Neutrophil (primary cell): ENCODE data around the gene OR6K2.

Source experiments
- H3K27ac ChIP-seq: fragments of 200-600 bp; sonication (generic); 2 replicates; pipeline ENCODE4 v1.5.1; 2016; ENCODE audit warnings: mild to moderate bottlenecking, moderate library complexity
- H3K27me3 ChIP-seq: fragments of 200-600 bp; sonication (generic); 2 replicates; pipeline ENCODE4 v1.6.0; 2016; ENCODE audit warnings: mild to moderate bottlenecking
- H3K36me3 ChIP-seq: fragments of 200-600 bp; sonication (generic); 2 replicates; pipeline ENCODE4 v1.5.1; 2017
- H3K4me1 ChIP-seq, 2 experiments: fragments of 200-600 bp in 1 of 2; sonication (generic) in 1 of 2; 1 replicate in 1 of 2; 2 replicates in 1 of 2; pipeline versions ENCODE4 v1.5.1 to v1.6.1; 2013 to 2016; ENCODE audit warnings: low read depth in 1 of 2, low read length in 1 of 2, mild to moderate bottlenecking in 1 of 2, moderate library complexity in 1 of 2; ENCODE audit not compliant: control insufficient read depth in 1 of 2, insufficient read depth in 1 of 2
- H3K4me3 ChIP-seq, 2 experiments: fragments of 200-600 bp in 1 of 2; sonication (generic) in 1 of 2; 1 replicate in 1 of 2; 2 replicates in 1 of 2; pipeline ENCODE4 v1.5.1; 2013 to 2016; ENCODE audit warnings: low read depth in 1 of 2, low read length in 1 of 2, mild to moderate bottlenecking in 1 of 2, moderate library complexity in 1 of 2
- H3K9me3 ChIP-seq: fragments of 200-600 bp; sonication (generic); 2 replicates; pipeline ENCODE4 v1.5.1; 2016
- CTCF ChIP-seq: fragments of 200-600 bp; sonication (generic); IDR thresholded peaks from 2 replicates; pipeline ENCODE4 v1.5.1; 2016; ENCODE audit warnings: antibody characterized with exemption

Gene OR6K2

GRCh38 chr1:158674302-158674701 lies 26.1 kb downstream of the OR6K2 start:
- Histone ChIP-seq H3K27me3 (no peaks in the 10 kb centered on the region), H3K36me3 (no peaks in the 10 kb centered on the region), H3K4me3 (no peak overlapping the region), H3K4me1 (no peaks in the 10 kb centered on the region), H3K9me3 (no peaks in the 10 kb centered on the region), H3K27ac (no peak overlapping the region)
- no peak for TF ChIP-seq CTCF

- Histone ChIP-seq H3K9me3 (no peaks in the 10 kb centered on the region), H3K4me3 (no peak overlapping the region), H3K36me3 (no peaks in the 10 kb centered on the region), H3K4me1 (no peaks in the 10 kb centered on the region), H3K27me3 (no peaks in the 10 kb centered on the region), H3K27ac (no peak overlapping the region)
- TF ChIP-seq CTCF: no peak
These were observed 34.4 kb downstream of the OR6K2 start for GRCh38 chr1:158666037-158666436.

- no peaks in the 10 kb centered on the region for H3K27me3 ChIP-seq
- TF ChIP-seq CTCF: no peak
- no peaks in the 10 kb centered on the region for H3K9me3 ChIP-seq
- no peak overlapping the region for H3K4me3 ChIP-seq
- H3K4me1 ChIP-seq: peaks cover 14 to 16% of the 10 kb centered on the region in 2 experiments
- no peak overlapping the region for H3K27ac ChIP-seq
- no peaks in the 10 kb centered on the region for H3K36me3 ChIP-seq
These were observed 45.9 kb downstream of the OR6K2 start for GRCh38 chr1:158654571-158654970.

GRCh38 chr1:158654086-158654485 lies 46.4 kb downstream of the OR6K2 start:
- no peak for TF ChIP-seq CTCF
- Histone ChIP-seq H3K27me3 (no peaks in the 10 kb centered on the region), H3K9me3 (no peaks in the 10 kb centered on the region), H3K4me3 (no peak overlapping the region), H3K4me1 (peaks cover 14 to 16% of the 10 kb centered on the region in 2 experiments), H3K36me3 (no peaks in the 10 kb centered on the region), H3K27ac (peak overlapping the region; percentile 6)

GRCh38 chr1:158652721-158653334 lies 47.6 kb downstream of the OR6K2 start:
- Histone ChIP-seq H3K27me3 (no peaks in the 10 kb centered on the region), H3K9me3 (no peaks in the 10 kb centered on the region)

More at GRCh38 chr1:158652721-158653334, 47.6 kb downstream of the OR6K2 start:
- Histone ChIP-seq H3K4me3 (no peak overlapping the region), H3K4me1 (peaks cover 14 to 16% of the 10 kb centered on the region in 2 experiments), H3K36me3 (no peaks in the 10 kb centered on the region), H3K27ac (no peak overlapping the region)
- no peak for TF ChIP-seq CTCF
